OCI-LY3 (cell line): ENCODE results near the gene AMPD2.

ENCODE experiments used
- EZH2phosphoT487 ChIP-seq: fragments of 200-600 bp; shearing (Covaris generic); IDR thresholded peaks from 2 replicates; pipeline ENCODE4 v1.6.1; 2018; ENCODE audit warnings: antibody characterized with exemption, mixed run types, low read depth
- TF ChIP-seq, protein P1 (sequence below): fragments of 200-600, 300-600 bp; sonication (generic); IDR thresholded peaks from 2 replicates; pipeline ENCODE4 v1.5.1; 2014; ENCODE audit warnings: antibody characterized with exemption, low read length, low read depth

GRCh38 chr1:109622895-109623294, 3.3 kb downstream of the AMPD2 start:
- TF ChIP-seq, protein P1, sequence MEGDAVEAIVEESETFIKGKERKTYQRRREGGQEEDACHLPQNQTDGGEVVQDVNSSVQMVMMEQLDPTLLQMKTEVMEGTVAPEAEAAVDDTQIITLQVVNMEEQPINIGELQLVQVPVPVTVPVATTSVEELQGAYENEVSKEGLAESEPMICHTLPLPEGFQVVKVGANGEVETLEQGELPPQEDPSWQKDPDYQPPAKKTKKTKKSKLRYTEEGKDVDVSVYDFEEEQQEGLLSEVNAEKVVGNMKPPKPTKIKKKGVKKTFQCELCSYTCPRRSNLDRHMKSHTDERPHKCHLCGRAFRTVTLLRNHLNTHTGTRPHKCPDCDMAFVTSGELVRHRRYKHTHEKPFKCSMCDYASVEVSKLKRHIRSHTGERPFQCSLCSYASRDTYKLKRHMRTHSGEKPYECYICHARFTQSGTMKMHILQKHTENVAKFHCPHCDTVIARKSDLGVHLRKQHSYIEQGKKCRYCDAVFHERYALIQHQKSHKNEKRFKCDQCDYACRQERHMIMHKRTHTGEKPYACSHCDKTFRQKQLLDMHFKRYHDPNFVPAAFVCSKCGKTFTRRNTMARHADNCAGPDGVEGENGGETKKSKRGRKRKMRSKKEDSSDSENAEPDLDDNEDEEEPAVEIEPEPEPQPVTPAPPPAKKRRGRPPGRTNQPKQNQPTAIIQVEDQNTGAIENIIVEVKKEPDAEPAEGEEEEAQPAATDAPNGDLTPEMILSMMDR: no peak
- no peak for TF ChIP-seq EZH2phosphoT487
